Astrocyte (in vitro differentiated cells and primary cell): ENCODE measurements around the gene CTSV. TPM values are rescaled to one million over a fixed set of nuclear protein-coding genes. Genes with fewer than 3 reads are reported as not detected.

Experiments used
- DNase-seq: peaks from one replicate; pipeline ENCODE4 v3.0.0-alpha.2; 2010; ENCODE audit warnings: low read depth
- FAIRE-seq: peaks from 2 replicates; lab custom pipeline; 2011; peaks lifted over from hg19 to GRCh38; lab: Jason Lieb, UNC
- H2AFZ ChIP-seq: 2 replicates; pipeline ENCODE4 v1.6.0; 2012; ENCODE audit warnings: low read depth, low read length, inconsistent platforms
- H3K27ac ChIP-seq: 2 replicates; pipeline ENCODE4 v1.5.1; 2011; ENCODE audit warnings: low read depth, low read length, inconsistent platforms
- H3K27me3 ChIP-seq: 2 replicates; pipeline ENCODE4 v1.6.0; 2011; ENCODE audit warnings: low read length, inconsistent platforms; ENCODE audit not compliant: insufficient read depth
- H3K36me3 ChIP-seq: 2 replicates; pipeline ENCODE4 v1.5.1; 2011; ENCODE audit warnings: low read length, inconsistent platforms; ENCODE audit not compliant: insufficient read depth
- H3K4me1 ChIP-seq: 2 replicates; pipeline ENCODE4 v1.5.1; 2011; ENCODE audit warnings: low read length, inconsistent platforms; ENCODE audit not compliant: insufficient read depth
- H3K4me2 ChIP-seq: 2 replicates; pipeline ENCODE4 v1.6.0; 2012; ENCODE audit warnings: low read length, inconsistent platforms
- H3K4me3 ChIP-seq: 2 replicates; pipeline ENCODE4 v1.5.1; 2011; ENCODE audit warnings: low read depth, mild to moderate bottlenecking, low read length, inconsistent platforms; ENCODE audit not compliant: insufficient read depth
- H3K79me2 ChIP-seq: 2 replicates; pipeline ENCODE4 v1.6.0; 2012; ENCODE audit warnings: mild to moderate bottlenecking, low read length, inconsistent platforms; ENCODE audit not compliant: insufficient read depth
- H3K9ac ChIP-seq: 2 replicates; pipeline ENCODE4 v1.6.0; 2012; ENCODE audit warnings: mild to moderate bottlenecking, low read length, inconsistent platforms
- H3K9me3 ChIP-seq: 2 replicates; pipeline ENCODE4 v1.5.1; 2012; ENCODE audit warnings: low read depth, mild to moderate bottlenecking, low read length, inconsistent platforms; ENCODE audit not compliant: insufficient read depth
- H4K20me1 ChIP-seq: 2 replicates; pipeline ENCODE4 v1.6.0; 2012; ENCODE audit warnings: low read length, inconsistent platforms; ENCODE audit not compliant: insufficient read depth
- H3K27ac Mint-ChIP-seq: one replicate; pipeline ENCODE4 v1.8.0; 2021; ENCODE audit warnings: mild to moderate bottlenecking, mixed read lengths; ENCODE audit not compliant: unreplicated experiment
- H3K27me3 Mint-ChIP-seq: one replicate; pipeline ENCODE4 v1.8.0; 2021; ENCODE audit warnings: low read depth, mixed read lengths; ENCODE audit not compliant: unreplicated experiment
- H3K36me3 Mint-ChIP-seq: one replicate; pipeline ENCODE4 v1.8.0; 2021; ENCODE audit warnings: low read depth, mixed read lengths; ENCODE audit not compliant: unreplicated experiment
- H3K4me1 Mint-ChIP-seq: one replicate; pipeline ENCODE4 v1.8.0; 2021; ENCODE audit warnings: low read depth, mixed read lengths; ENCODE audit not compliant: unreplicated experiment
- H3K4me3 Mint-ChIP-seq: one replicate; pipeline ENCODE4 v1.8.0; 2021; ENCODE audit warnings: mild to moderate bottlenecking, moderate library complexity, mixed read lengths; ENCODE audit not compliant: unreplicated experiment
- H3K9me3 Mint-ChIP-seq: one replicate; pipeline ENCODE4 v1.8.0; 2021; ENCODE audit warnings: mild to moderate bottlenecking, mixed read lengths; ENCODE audit not compliant: unreplicated experiment
- EZH2 ChIP-seq: IDR thresholded peaks from 2 replicates; pipeline ENCODE4 v1.6.1; 2012; ENCODE audit warnings: mild to moderate bottlenecking, low read length, inconsistent platforms; ENCODE audit not compliant: insufficient read depth
- total RNA-seq: library from RNA; stranded (reverse); gene quantifications from 2 replicates; pipeline ENCODE4 v1.2.1, GENCODE V29; 2021
- TF ChIP-seq, protein P1 (sequence below): IDR thresholded peaks from 2 replicates; pipeline ENCODE4 v1.5.1; 2011; ENCODE audit warnings: low read depth, mild to moderate bottlenecking, inconsistent platforms, low read length, moderate library complexity; ENCODE audit not compliant: insufficient read depth

Gene CTSV
- total RNA-seq, 1 donor from 2014 or later: 36.3 TPM

DNA sequence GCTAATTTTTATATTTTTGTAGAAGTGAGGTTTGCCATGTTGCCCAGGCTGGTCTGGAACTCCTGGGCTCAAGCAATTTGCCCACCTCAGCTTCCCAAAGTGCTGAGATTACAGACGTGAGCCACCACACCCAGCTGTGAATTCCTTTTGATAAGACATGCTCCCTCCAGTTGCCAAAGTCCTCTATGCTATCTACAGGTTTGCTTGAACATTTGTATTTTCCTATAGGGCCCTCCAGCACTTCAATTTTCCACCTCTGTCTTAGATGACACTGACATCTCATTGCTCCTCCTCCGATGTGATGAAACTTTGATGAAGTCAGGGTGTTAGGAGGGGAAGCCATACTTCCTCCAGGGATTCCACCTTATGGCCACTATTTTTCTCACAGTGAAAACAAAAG, 25.2 kb upstream of the CTSV start:
- Histone ChIP-seq H3K4me3 (no peak overlapping the region), H3K79me2 (no peaks in the 10 kb centered on the region), H3K4me2 (no peak overlapping the region), H2AFZ (no peak overlapping the region), H3K9ac (no peak overlapping the region), H4K20me1 (no peaks in the 10 kb centered on the region), H3K36me3 (no peaks in the 10 kb centered on the region), H3K27ac (no peak overlapping the region), H3K9me3 (no peaks in the 10 kb centered on the region), H3K4me1 (no peaks in the 10 kb centered on the region), H3K27me3 (no peaks in the 10 kb centered on the region)
- H3K4me3 Mint-ChIP-seq: no peak overlapping the region
- no peak overlapping the region for H3K27ac Mint-ChIP-seq
- no peak for FAIRE-seq
- no peaks in the 10 kb centered on the region for H3K36me3 Mint-ChIP-seq
- no peak for TF ChIP-seq EZH2
- TF ChIP-seq, protein P1, sequence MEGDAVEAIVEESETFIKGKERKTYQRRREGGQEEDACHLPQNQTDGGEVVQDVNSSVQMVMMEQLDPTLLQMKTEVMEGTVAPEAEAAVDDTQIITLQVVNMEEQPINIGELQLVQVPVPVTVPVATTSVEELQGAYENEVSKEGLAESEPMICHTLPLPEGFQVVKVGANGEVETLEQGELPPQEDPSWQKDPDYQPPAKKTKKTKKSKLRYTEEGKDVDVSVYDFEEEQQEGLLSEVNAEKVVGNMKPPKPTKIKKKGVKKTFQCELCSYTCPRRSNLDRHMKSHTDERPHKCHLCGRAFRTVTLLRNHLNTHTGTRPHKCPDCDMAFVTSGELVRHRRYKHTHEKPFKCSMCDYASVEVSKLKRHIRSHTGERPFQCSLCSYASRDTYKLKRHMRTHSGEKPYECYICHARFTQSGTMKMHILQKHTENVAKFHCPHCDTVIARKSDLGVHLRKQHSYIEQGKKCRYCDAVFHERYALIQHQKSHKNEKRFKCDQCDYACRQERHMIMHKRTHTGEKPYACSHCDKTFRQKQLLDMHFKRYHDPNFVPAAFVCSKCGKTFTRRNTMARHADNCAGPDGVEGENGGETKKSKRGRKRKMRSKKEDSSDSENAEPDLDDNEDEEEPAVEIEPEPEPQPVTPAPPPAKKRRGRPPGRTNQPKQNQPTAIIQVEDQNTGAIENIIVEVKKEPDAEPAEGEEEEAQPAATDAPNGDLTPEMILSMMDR: no peak
- peaks cover 3% of the 10 kb centered on the region for H3K27me3 Mint-ChIP-seq
- H3K4me1 Mint-ChIP-seq: peaks cover 4% of the 10 kb centered on the region
- DNase-seq: no peak
- peaks cover 10% of the 10 kb centered on the region for H3K9me3 Mint-ChIP-seq

DNA sequence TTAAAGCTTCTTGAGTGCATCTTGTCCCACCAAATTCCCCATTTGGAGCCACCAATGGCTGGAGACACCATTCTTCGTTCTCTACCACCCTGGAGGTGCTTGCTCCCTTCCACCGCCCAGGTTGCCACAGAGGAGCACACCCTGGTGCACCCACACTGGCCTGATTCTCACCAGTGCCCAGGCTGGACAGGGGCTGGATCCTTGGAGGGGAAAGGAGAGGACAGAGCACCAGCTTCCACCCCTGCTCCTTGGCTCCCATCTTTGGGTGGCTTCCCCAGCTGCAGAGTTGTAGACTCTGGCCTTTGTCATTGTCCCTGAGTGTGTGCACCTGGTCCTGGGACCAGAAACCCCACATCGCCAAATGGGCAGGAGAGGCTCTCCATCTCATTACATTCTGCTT, 21.9 kb upstream of the CTSV start:
- Histone ChIP-seq H3K9ac (no peak overlapping the region), H3K27ac (no peak overlapping the region), H3K4me3 (no peak overlapping the region), H3K9me3 (no peaks in the 10 kb centered on the region), H3K4me2 (no peak overlapping the region), H4K20me1 (no peaks in the 10 kb centered on the region), H3K79me2 (no peaks in the 10 kb centered on the region), H3K4me1 (no peaks in the 10 kb centered on the region), H3K27me3 (no peaks in the 10 kb centered on the region), H3K36me3 (no peaks in the 10 kb centered on the region), H2AFZ (no peak overlapping the region)
- DNase-seq (no peak), FAIRE-seq (no peak)
- Mint-ChIP-seq H3K9me3 (peaks cover 3% of the 10 kb centered on the region), H3K27me3 (peaks cover 4% of the 10 kb centered on the region), H3K36me3 (no peaks in the 10 kb centered on the region), H3K4me1 (peaks cover 4% of the 10 kb centered on the region), H3K4me3 (no peak overlapping the region), H3K27ac (no peak overlapping the region)
- TF ChIP-seq EZH2: no peak
- TF ChIP-seq, protein P1: no peak

DNA sequence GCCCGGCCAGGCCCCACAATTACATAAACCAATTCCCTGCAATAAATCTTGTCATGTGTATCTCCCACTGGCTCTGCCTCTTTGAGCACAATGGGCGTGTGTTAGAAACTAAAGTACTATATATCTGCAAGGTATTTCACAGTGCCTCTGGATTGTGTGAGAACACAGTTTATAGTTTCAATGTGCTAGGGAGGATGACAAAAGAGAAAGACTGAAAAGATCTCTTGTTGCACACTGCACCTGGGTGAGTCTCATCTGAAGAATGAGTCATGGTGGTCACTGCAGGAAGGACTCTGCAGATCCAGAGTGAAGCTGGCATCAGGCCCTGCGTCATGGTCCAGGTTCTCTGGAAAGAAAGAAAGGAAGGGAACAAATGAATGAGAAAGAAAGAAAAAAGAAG, 20.7 kb upstream of the CTSV start:
- H3K4me2 ChIP-seq: no peak overlapping the region
- no peaks in the 10 kb centered on the region for H3K9me3 ChIP-seq
- no peak overlapping the region for H3K4me3 ChIP-seq
- H3K9ac ChIP-seq: no peak overlapping the region
- no peak overlapping the region for H3K4me3 Mint-ChIP-seq
- H2AFZ ChIP-seq: no peak overlapping the region
- TF ChIP-seq, protein P1: no peak
- TF ChIP-seq EZH2: no peak
- no peaks in the 10 kb centered on the region for H3K36me3 Mint-ChIP-seq
- H3K27ac ChIP-seq: no peak overlapping the region
- no peaks in the 10 kb centered on the region for H4K20me1 ChIP-seq
- H3K27me3 Mint-ChIP-seq: peaks cover 4% of the 10 kb centered on the region
- H3K4me1 ChIP-seq: no peaks in the 10 kb centered on the region
- no peaks in the 10 kb centered on the region for H3K27me3 ChIP-seq
- FAIRE-seq (no peak), DNase-seq (no peak)
- H3K36me3 ChIP-seq: no peaks in the 10 kb centered on the region
- H3K79me2 ChIP-seq: no peaks in the 10 kb centered on the region
- peaks cover 4% of the 10 kb centered on the region for H3K4me1 Mint-ChIP-seq
- H3K9me3 Mint-ChIP-seq: no peaks in the 10 kb centered on the region
- no peak overlapping the region for H3K27ac Mint-ChIP-seq
